Stimulated activated naive B cell treated with anti-CD40 and anti-IgM and Interleukin-4, amounts not matched to agents 10 μg/mL and 1 μg/mL and 100 μg/mL, for 72 hours (primary cell): ENCODE measurements around the gene PDILT.
"Not testable (repeated sequence)": the region's sequence is repeated elsewhere in the genome, so short reads cannot be mapped to it uniquely, and the experiment has no call there.

ENCODE experiments used
- ATAC-seq, 2 donors: fragments of 150-1000 bp; cut with Tn5 transposase; replicated peaks; 2 replicates each; pipeline ENCODE4 v1.10.0; 2021; ENCODE audit warnings: moderate library complexity in 1 of 2
- DNase-seq: peaks from one replicate; pipeline ENCODE4 v3.0.0; 2021
- H3K27ac Mint-ChIP-seq: one replicate; pipeline ENCODE4 v1.8.0; 2022; ENCODE audit warnings: mild to moderate bottlenecking, mixed read lengths
- H3K27me3 Mint-ChIP-seq, 2 donors: one replicate each; pipeline ENCODE4 v1.8.0; 2022; ENCODE audit warnings: mixed read lengths in 2 of 2
- H3K36me3 Mint-ChIP-seq, 2 donors: one replicate each; pipeline ENCODE4 v1.8.0; 2022; ENCODE audit warnings: mixed read lengths in 2 of 2, mild to moderate bottlenecking in 1 of 2
- H3K4me1 Mint-ChIP-seq, 2 donors: one replicate each; pipeline ENCODE4 v1.8.0; 2022; ENCODE audit warnings: mixed read lengths in 2 of 2, mild to moderate bottlenecking in 1 of 2
- H3K4me3 Mint-ChIP-seq, 2 donors: one replicate each; pipeline ENCODE4 v1.8.0; 2022; ENCODE audit warnings: mild to moderate bottlenecking in 2 of 2, mixed read lengths in 2 of 2, moderate library complexity in 1 of 2
- H3K9me3 Mint-ChIP-seq, 2 donors: one replicate each; pipeline ENCODE4 v1.8.0; 2022; ENCODE audit warnings: mixed read lengths in 2 of 2, mild to moderate bottlenecking in 1 of 2

Gene PDILT

DNA sequence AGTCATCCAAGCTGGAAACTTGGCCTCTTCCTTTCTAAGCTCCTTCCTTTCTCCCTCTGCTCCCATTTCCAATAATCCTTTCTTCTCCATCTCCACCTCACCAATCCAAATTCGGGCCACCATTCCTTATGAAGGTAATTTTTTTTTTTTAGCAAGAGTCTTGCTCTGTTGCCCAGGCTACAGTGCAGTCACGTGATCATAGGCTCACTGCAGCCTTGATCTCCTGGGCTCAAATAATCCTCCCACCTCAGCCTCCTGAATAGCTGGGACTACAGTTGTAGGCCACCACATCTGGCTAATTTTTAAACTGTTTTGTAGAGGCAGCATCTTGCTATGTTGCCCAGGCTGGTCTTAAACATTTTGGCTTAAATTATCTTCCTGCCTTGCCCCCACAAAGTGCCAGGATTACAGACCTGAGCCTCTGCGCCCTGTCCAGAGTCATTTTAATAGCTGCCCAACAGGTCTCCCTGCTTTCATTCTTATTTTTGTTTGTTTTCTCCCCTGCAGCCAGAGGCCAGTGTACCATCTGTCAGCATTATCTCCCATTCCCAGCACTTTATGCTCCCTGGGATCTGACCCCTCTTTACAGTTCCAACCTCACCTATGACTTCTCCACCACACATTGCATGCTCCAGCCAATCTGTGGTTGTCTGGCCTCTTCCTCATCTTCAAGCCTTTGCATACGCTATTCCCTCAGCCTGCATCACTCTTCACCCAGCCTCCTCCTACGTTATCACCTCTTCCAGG is 75.0 kb downstream of the PDILT start:
- Mint-ChIP-seq H3K4me3 (no peak overlapping the region), H3K27me3 (no peaks in the 10 kb centered on the region), H3K9me3 (no peaks in the 10 kb centered on the region), H3K4me1 (no peaks in the 10 kb centered on the region), H3K36me3 (no peaks in the 10 kb centered on the region), H3K27ac (no peak overlapping the region)
- ATAC-seq (no peak), DNase-seq (no peak)

DNA sequence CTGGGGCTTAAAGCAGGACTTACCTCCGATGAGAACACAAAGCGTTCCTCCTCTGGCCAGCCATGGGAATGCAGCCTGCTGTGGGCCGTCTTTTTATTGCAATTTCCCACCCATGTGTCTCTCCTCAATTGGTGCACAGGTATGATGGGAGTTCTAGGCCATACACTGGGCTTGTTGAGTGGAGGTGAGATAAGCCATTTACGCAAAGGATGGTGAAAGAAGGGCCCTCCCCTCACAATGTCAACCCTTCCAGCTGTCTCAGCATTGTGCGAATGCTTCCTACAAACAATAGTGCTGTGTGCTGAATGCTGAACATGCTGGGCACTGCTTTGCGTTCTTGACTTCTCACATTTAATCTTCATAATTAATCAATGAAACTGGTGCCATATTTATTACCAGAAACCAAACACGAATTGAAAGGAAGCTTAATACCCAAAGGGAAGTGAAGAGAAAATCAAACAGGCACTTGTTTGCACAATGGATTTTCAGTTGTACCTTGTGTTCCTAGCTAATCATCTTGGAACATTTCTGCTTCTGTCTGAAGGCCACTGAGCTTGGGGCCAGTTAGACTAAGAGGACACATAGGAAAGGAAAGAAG is 77.0 kb downstream of the PDILT start, which contains the start of gene GP2:
Gene GP2 (minus strand): TSS at position 70 of the 598 bp plus-strand sequence. CDS start 1,082 bp downstream, outside the sequence.
- H3K27ac Mint-ChIP-seq: no peak within 1 kb of the TSS
- no peaks in the 10 kb centered on the region for H3K4me1 Mint-ChIP-seq
- no peaks in the 10 kb centered on the region for H3K9me3 Mint-ChIP-seq
- no peaks in the 10 kb centered on the region for H3K36me3 Mint-ChIP-seq
- DNase-seq (no peak), ATAC-seq (no peak)
- peaks cover 4 to 5% of the 10 kb centered on the region in 2 donors for H3K27me3 Mint-ChIP-seq
- no peak within 1 kb of the TSS for H3K4me3 Mint-ChIP-seq

DNA sequence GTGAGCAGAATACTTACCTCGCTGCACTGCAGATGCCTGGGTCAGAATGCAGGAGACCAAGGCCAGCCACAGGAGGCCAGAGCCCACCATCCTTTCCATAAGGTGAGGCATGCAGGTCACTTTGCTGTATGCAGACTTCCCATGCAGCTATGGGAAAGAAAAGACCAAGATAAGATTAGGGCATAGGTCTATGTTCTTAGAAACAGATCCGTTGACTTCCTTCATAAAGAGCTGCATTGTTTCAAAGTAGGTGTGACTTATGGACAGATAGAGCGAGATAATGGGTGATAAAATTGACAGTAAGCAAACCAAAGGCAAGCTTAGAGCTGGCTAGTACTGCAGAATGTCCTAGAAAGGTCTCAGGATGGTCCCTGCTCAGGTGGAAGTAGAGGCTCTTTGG is 78.2 kb downstream of the PDILT start:
- no peak for ATAC-seq
- Mint-ChIP-seq H3K9me3 (no peaks in the 10 kb centered on the region), H3K36me3 (no peaks in the 10 kb centered on the region), H3K4me3 (no peak overlapping the region), H3K27me3 (peaks cover 5 to 7% of the 10 kb centered on the region in 2 donors), H3K27ac (no peak overlapping the region), H3K4me1 (no peaks in the 10 kb centered on the region)
- DNase-seq: no peak

DNA sequence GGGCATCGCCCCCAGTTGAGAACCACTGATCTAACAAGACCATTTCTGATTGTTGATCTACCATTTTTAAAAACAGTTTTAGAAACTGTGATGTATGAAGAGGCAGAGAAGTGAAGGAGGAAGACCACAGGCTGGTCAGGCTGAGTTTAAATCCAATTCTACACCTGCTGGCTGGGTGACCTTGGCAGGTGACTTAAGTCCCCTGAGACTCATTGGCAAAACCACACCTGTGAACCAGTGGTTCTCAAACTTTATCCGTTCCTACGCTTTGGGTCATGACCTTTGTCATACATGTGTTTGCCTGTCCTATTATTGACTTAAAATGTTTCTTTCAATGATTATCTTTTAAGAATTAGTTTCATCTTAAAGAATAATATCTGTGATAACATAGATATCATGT is 79.5 kb downstream of the PDILT start:
- Mint-ChIP-seq H3K27ac (no peak overlapping the region), H3K27me3 (peaks cover 5 to 8% of the 10 kb centered on the region in 2 donors), H3K4me3 (no peak overlapping the region), H3K36me3 (no peaks in the 10 kb centered on the region), H3K4me1 (no peaks in the 10 kb centered on the region), H3K9me3 (no peaks in the 10 kb centered on the region)
- ATAC-seq: no peak
- DNase-seq: no peak

DNA sequence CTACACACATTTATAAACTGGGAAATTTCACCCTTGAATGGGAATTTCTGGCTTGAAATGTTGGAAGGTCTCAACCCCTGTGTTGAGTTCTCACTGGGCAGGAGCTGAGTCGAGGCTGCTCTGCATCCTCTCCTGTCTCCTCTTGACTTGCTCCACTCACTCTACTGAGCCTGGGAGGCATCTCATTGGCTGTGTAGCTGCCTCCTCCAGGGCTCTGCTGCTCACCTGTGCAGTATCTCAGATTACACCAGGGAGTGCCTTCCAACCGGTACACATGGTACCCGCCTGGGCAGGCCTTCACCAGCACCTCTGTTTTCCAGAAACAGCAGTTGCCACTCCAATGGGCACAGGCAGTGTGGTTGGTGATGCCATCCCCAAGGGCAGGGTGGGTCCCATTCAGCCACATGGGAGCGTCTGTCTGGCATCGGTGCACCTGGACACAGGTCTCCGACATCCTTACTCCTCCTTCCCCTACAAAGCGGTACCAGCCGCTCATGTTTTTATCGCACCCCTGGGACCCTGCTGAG is 80.9 kb downstream of the PDILT start:
- no peaks in the 10 kb centered on the region for H3K4me1 Mint-ChIP-seq
- no peak overlapping the region for H3K4me3 Mint-ChIP-seq
- ATAC-seq (no peak), DNase-seq (no peak)
- H3K9me3 Mint-ChIP-seq: no peaks in the 10 kb centered on the region
- H3K36me3 Mint-ChIP-seq: no peaks in the 10 kb centered on the region
- no peak overlapping the region for H3K27ac Mint-ChIP-seq
- peaks cover 5 to 8% of the 10 kb centered on the region in 2 donors for H3K27me3 Mint-ChIP-seq

DNA sequence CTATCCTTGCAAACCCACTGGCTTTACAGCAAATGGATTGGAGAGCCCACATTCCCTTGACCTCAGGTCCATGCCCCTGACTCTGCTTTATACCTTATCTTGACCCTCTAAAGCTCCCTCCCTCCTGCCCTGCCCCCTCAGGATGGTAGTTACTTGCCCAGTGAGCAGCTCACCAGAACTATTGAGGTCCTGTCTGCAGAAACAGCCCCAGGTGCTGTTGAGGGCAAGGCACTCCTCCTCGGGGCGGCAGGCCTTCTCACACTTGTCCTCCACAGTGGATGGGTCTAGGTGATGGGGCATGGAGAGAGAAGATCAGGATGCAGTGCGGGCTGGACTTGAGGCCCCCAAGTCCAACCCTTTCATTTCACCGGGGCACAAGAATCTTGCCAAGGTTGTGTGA is 81.8 kb downstream of the PDILT start:
- no peaks in the 10 kb centered on the region for H3K36me3 Mint-ChIP-seq

DNA sequence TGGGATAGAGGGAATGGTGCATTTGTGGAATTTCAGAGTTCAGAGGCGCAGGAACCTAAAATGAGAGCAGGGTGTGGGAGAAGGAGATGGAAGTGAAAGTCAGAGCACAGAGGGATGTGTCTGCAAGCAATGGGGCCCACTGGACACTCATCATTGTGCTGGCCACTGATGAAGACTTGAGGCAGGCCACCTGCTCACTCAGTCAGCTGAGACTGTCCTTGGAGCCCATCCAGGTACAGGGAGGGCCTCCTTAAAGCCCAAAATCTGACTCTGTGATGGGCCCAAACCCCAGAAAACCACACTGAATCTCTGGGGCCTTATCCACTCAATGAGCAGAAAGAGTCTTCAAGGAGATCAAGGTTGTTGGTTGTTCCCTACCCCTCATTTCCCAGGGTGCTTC is 82.9 kb downstream of the PDILT start:
- H3K9me3 Mint-ChIP-seq: no peaks in the 10 kb centered on the region
- no peak overlapping the region for H3K27ac Mint-ChIP-seq
- no peak for DNase-seq
- ATAC-seq: no peak
- no peaks in the 10 kb centered on the region for H3K4me1 Mint-ChIP-seq
- H3K4me3 Mint-ChIP-seq: no peak overlapping the region
- H3K27me3 Mint-ChIP-seq: peaks cover 8 to 10% of the 10 kb centered on the region in 2 donors
- H3K36me3 Mint-ChIP-seq: no peaks in the 10 kb centered on the region

More for the DNA sequence above, 81.8 kb downstream of the PDILT start:
- ATAC-seq: no peak
- DNase-seq: no peak
- Mint-ChIP-seq H3K4me3 (no peak overlapping the region), H3K27me3 (peaks cover 5 to 8% of the 10 kb centered on the region in 2 donors), H3K9me3 (no peaks in the 10 kb centered on the region), H3K4me1 (no peaks in the 10 kb centered on the region), H3K27ac (no peak overlapping the region)

DNA sequence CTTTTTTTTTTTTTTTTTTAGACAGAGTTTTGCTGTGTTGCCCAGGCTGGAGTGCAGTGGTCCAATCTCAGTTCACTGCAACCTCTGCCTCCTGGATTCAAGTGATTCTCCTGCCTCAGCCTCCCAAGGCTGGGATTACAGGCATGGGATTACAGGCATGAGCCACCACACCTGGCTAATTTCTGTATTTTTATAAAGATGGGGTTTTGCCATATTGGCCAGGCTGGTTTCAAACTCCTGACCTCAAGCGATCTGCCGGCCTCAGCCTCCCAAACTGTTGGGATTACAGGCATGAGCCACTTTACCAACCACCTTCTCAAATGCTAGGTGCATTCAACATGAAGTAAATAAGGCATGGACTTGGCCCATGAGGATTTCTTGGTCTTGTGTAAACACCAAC is 83.5 kb downstream of the PDILT start:
- H3K4me1 Mint-ChIP-seq, H3K27ac Mint-ChIP-seq, H3K9me3 Mint-ChIP-seq, H3K4me3 Mint-ChIP-seq, H3K36me3 Mint-ChIP-seq, DNase-seq, ATAC-seq: not testable (repeated sequence)
- peaks cover 11 to 12% of the 10 kb centered on the region in 2 donors for H3K27me3 Mint-ChIP-seq

DNA sequence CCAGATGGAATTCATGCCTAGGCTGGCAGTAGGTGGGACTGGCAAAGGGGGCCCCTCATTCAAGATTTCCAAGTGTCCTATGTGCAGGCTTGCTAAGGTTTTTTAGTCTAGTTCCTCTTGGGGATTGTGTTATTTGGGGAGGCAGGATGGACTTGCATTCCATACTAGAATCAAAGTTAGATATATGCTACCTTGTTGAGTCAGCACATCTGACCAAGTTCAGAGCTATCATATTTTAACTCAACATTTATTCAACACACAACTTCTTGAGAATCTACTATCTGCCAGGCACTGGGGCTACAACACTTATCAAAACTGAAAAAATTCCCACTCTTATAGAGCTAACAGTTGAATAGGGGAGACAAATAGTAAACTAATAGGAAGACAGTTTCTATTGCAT is 83.9 kb downstream of the PDILT start:
- H3K4me3 Mint-ChIP-seq: no peak overlapping the region
- ATAC-seq: no peak
- H3K36me3 Mint-ChIP-seq: no peaks in the 10 kb centered on the region
- no peak for DNase-seq
- H3K27me3 Mint-ChIP-seq: peaks cover 11 to 12% of the 10 kb centered on the region in 2 donors
- no peaks in the 10 kb centered on the region for H3K9me3 Mint-ChIP-seq
- no peak overlapping the region for H3K27ac Mint-ChIP-seq
- H3K4me1 Mint-ChIP-seq: no peaks in the 10 kb centered on the region

DNA sequence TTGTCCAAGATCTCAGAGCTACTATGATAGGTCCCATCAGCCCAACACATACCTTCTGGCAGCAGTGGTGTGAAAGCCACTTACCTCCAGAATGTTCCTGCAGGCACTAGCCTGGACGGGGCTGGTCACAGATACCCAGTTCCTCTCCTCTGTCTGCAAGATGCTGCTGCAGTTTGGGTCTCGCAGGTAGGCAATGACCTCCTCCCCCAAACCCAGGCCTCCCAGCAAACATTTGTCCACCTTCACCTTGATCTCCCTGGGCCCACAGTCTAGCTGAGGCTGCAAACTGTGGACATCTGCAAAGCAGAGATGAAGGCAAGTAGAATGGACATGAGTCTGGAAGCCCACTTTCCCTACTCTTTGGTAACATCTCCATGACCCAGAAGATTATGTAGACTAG is 84.4 kb downstream of the PDILT start:
- H3K27ac Mint-ChIP-seq: no peak overlapping the region
- no peak overlapping the region for H3K4me3 Mint-ChIP-seq
- peaks cover 11 to 12% of the 10 kb centered on the region in 2 donors for H3K27me3 Mint-ChIP-seq
- DNase-seq: no peak
- no peaks in the 10 kb centered on the region for H3K4me1 Mint-ChIP-seq
- ATAC-seq: no peak
- H3K36me3 Mint-ChIP-seq: no peaks in the 10 kb centered on the region
- H3K9me3 Mint-ChIP-seq: no peaks in the 10 kb centered on the region

DNA sequence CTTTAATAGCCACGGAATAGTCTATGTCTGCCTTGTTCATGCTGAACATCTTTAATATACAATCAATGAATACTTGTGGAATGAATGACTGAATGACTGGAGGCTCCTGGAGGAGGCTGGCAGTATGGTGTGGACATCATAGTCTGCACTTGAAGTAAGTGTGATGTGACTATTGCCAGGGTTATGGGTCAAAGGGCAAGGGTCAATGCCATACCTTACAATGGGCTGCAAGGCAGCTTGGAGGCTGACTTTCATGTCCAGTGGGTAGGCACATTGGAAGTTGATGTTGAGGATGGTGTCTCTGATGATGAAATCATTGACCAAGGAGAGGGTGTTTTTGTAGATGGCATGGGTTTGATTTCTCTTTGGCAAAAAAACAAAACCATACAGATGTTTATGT is 85.1 kb downstream of the PDILT start:
- ATAC-seq: no peak
- H3K4me3 Mint-ChIP-seq: no peak overlapping the region

DNA sequence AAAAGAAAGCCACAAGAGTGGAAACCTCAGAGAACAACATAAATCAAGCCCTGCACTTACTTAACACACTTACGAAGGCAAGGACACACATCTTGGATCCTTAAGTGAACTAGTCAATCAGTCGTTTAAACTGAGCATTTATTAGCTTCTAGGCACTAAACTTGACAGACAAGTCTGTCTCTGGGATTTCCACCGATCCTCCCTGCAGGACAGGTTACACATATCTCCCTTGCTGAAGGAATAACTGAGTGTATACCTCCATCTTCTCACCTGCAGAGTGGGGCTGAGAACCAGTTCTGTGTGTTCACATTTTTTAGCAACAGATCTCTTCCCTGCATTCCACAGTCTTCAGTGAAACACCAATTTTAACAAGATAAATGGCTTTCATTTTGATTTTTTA is 86.1 kb downstream of the PDILT start:
- no peaks in the 10 kb centered on the region for H3K4me1 Mint-ChIP-seq
- no peaks in the 10 kb centered on the region for H3K9me3 Mint-ChIP-seq
- no peak for ATAC-seq
- peaks cover 8 to 12% of the 10 kb centered on the region in 2 donors for H3K27me3 Mint-ChIP-seq
- H3K27ac Mint-ChIP-seq: no peak overlapping the region
- DNase-seq: no peak
- no peaks in the 10 kb centered on the region for H3K36me3 Mint-ChIP-seq
- no peak overlapping the region for H3K4me3 Mint-ChIP-seq

More for the DNA sequence above, 85.1 kb downstream of the PDILT start:
- H3K27ac Mint-ChIP-seq: no peak overlapping the region
- peaks cover 11 to 12% of the 10 kb centered on the region in 2 donors for H3K27me3 Mint-ChIP-seq
- H3K36me3 Mint-ChIP-seq: no peaks in the 10 kb centered on the region
- no peaks in the 10 kb centered on the region for H3K4me1 Mint-ChIP-seq
- DNase-seq: no peak
- H3K9me3 Mint-ChIP-seq: no peaks in the 10 kb centered on the region

DNA sequence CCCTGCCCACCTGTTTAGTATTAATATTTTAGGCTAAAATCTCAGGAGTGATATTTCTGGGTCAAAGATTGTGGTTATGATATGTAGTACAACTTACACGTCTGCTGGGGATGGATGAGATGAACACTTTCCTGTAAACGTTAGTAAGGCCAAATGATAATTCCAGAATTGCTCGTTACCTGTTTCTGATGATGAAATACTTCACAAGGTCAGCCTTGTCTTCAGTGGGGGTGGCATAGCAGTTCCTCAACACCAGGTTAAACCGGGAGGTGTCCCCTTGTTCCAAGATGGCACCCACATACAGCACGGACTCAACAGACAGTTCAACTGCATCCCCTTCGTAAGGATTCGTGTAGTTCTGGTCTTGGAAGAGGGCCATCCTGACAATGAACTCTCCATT is 86.5 kb downstream of the PDILT start:
- no peak for DNase-seq
- Mint-ChIP-seq H3K4me1 (no peaks in the 10 kb centered on the region), H3K4me3 (no peak overlapping the region), H3K36me3 (no peaks in the 10 kb centered on the region), H3K9me3 (no peaks in the 10 kb centered on the region), H3K27me3 (peaks cover 6 to 12% of the 10 kb centered on the region in 2 donors), H3K27ac (no peak overlapping the region)
- ATAC-seq: no peak

DNA sequence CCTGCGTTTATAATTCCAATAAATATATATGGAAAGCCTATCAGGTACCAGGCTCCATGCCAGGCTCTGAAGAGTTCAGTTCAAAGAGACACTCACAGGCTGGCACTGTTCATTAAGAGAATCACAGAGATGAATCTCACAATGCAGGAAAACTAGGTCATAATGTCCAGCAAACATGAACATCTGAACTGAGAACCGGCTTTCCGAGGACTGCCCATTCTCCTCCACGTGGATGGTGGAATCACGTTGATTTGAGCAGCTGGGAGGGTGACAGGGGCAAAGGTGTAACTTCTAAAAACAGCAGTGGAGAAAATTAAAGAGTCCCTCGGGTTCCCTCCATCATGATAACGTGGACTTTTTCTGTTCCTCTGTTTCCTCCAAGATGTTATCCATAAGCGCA is 87.4 kb downstream of the PDILT start:
- Mint-ChIP-seq H3K36me3 (no peaks in the 10 kb centered on the region), H3K9me3 (no peaks in the 10 kb centered on the region), H3K27me3 (peaks cover 6 to 8% of the 10 kb centered on the region in 2 donors), H3K4me3 (no peak overlapping the region), H3K4me1 (no peaks in the 10 kb centered on the region), H3K27ac (no peak overlapping the region)
- ATAC-seq (no peak), DNase-seq (no peak)

DNA sequence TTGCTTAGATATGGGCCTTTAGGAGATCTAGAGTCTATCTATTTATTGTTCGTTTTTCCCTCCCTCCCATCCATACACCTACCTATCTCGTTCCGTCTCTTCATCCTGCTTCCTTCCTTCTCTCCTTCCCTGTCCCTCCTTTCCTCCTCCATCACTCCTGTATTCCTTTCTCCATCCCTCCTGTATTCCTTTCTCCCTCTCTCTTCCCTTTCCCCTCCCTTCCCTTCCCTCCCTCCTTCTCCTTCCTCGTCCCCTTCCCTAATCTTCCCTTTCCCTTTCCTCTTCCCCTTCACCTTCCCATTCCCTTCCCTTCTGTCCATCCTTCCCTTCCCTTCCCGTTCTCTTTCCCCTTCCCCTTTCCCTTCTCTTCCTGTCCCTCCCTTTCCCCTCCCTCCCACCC is 87.8 kb downstream of the PDILT start:
- Mint-ChIP-seq H3K9me3 (no peaks in the 10 kb centered on the region), H3K4me1 (no peaks in the 10 kb centered on the region), H3K27me3 (peaks cover 6 to 8% of the 10 kb centered on the region in 2 donors), H3K27ac (no peak overlapping the region), H3K4me3 (no peak overlapping the region), H3K36me3 (no peaks in the 10 kb centered on the region)
- DNase-seq (no peak), ATAC-seq (no peak)
